Panc1 (cell line): ENCODE results near the gene ATM. TPM values are rescaled to one million over a fixed set of nuclear protein-coding genes. Genes with fewer than 3 reads are reported as not detected.

Experiments used
- ATAC-seq: fragments of 200-7000 bp; cut with Tn5 transposase; 2 replicates; pipeline ENCODE4 v1.9.1; 2020; ENCODE audit warnings: mild to moderate bottlenecking, moderate library complexity
- BruUV-seq: library from RNA; stranded (reverse); fragments of 400-500 nt; replicated peaks from 2 replicates; lab custom pipeline; 2021; lab: Mats Ljungman, UMichigan
- CTCF ChIA-PET: fragments of 300-600 bp; sonication (Branson Sonifier 250); formaldehyde crosslinking; loops from one replicate; lab custom pipeline; 2022; ENCODE audit warnings: antibody characterized with exemption; lab: Charles Lee
- POLR2A ChIA-PET: fragments of 300-600 bp; sonication (Branson Sonifier 250); formaldehyde crosslinking; loops from one replicate; lab custom pipeline; 2022; ENCODE audit warnings: antibody characterized with exemption; lab: Charles Lee
- DNase-seq: peaks from one replicate; pipeline ENCODE4 v3.0.0-alpha.2; 2010; ENCODE audit warnings: low read depth, low spot score
- H3K27ac ChIP-seq: 2 replicates; pipeline ENCODE4 v1.5.1; 2011; ENCODE audit warnings: mild to moderate bottlenecking, low read length, inconsistent platforms
- H3K27me3 ChIP-seq: fragments of 200-500 bp; sonication (Bioruptor generic); 2 replicates; pipeline ENCODE4 v1.6.0; 2014; ENCODE audit warnings: low read length, inconsistent platforms; ENCODE audit not compliant: control insufficient read depth, insufficient read depth
- H3K36me3 ChIP-seq: fragments of 200-500 bp; sonication (Bioruptor generic); 2 replicates; pipeline ENCODE4 v1.5.1; 2014; ENCODE audit warnings: inconsistent platforms, mild to moderate bottlenecking, low read length, moderate library complexity; ENCODE audit not compliant: control insufficient read depth, insufficient read depth
- H3K4me1 ChIP-seq: 2 replicates; pipeline ENCODE4 v1.5.1; 2011; ENCODE audit warnings: inconsistent platforms, mild to moderate bottlenecking, low read length, moderate library complexity; ENCODE audit not compliant: control insufficient read depth, insufficient read depth
- H3K4me3 ChIP-seq, 2 experiments: 2 replicates each; pipeline ENCODE4 v1.5.1; 2011 to 2012; ENCODE audit warnings: low read depth in 2 of 2, low read length in 2 of 2, mild to moderate bottlenecking in 2 of 2, inconsistent platforms in 1 of 2, moderate library complexity in 1 of 2
- H3K9me3 ChIP-seq: fragments of 200-500 bp; sonication (Bioruptor generic); 2 replicates; pipeline ENCODE4 v1.5.1; 2014; ENCODE audit warnings: low read depth, mild to moderate bottlenecking, inconsistent platforms, low read length, moderate library complexity; ENCODE audit not compliant: control insufficient read depth, insufficient read depth
- POLR2AphosphoS5 ChIP-seq: IDR thresholded peaks from 2 replicates; pipeline ENCODE4 v1.6.1; 2012; ENCODE audit warnings: mild to moderate bottlenecking, low read depth, low read length, moderate library complexity
- SIN3A ChIP-seq: IDR thresholded peaks from 2 replicates; pipeline ENCODE4 v1.6.1; 2012; ENCODE audit warnings: low read depth, mild to moderate bottlenecking, low read length, moderate library complexity, borderline replicate concordance; ENCODE audit not compliant: insufficient read depth
- TCF7L2 ChIP-seq: IDR thresholded peaks from 2 replicates; pipeline ENCODE4 v1.6.1; 2011; ENCODE audit warnings: mild to moderate bottlenecking, low read depth, low read length, inconsistent platforms
- in situ Hi-C: cut with HindIII; loops from 2 replicates; pipeline ENCODE4 v1.10.0; 2016; ENCODE audit warnings: low sequenced_read_pairs, low pct_unique_long_range_greater_than_20kb
- intact Hi-C: fragments of 100-400 bp; cut with micrococcal nuclease; formaldehyde crosslinking; loops from one replicate; pipeline ENCODE4 v1.10.0; 2022; ENCODE audit not compliant: unreplicated experiment
- total RNA-seq: library from RNA; stranded (reverse); gene quantifications from one replicate; pipeline ENCODE4 v1.2.1, GENCODE V29; 2021; ENCODE audit not compliant: unreplicated experiment
- TF ChIP-seq, protein P1 (sequence below): fragments of 450-650 bp; IDR thresholded peaks from 2 replicates; pipeline ENCODE4 v1.5.1; 2017; ENCODE audit warnings: mild to moderate bottlenecking
- TF ChIP-seq, protein P2 (sequence below), 2 experiments: IDR thresholded peaks; 2 replicates each; pipeline ENCODE4 v1.6.1; 2011 to 2012; ENCODE audit warnings: low read depth in 2 of 2, control low read depth in 1 of 2, low read length in 1 of 2, mild to moderate bottlenecking in 1 of 2, moderate library complexity in 1 of 2; ENCODE audit not compliant: insufficient read depth in 1 of 2

Gene ATM
- total RNA-seq, 1 experiment from 2014 or later = 95.6 TPM

DNA sequence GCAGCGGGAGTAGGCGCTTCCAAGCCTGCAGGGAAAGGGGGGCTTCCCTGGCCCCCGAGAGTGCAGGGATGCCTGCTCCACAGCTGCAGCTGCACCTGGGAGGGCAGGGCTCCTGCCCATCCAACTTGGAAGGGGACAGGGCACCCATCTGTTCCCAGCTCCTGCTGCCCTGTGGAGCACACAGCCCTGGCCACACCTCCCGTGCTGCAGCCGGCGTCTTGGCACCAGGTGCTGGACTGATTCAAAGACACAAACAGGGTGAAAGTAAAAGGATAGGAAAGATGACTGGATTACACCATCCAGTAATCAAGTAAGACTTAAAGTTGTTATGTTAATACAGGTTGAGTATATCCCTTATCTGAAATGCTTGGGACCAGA, 15.2 kb upstream of the ATM start:
- H3K4me1 ChIP-seq = no peaks in the 10 kb centered on the region
- in situ Hi-C loops = no loop called here
- TF ChIP-seq TCF7L2 = no peak
- no peak for TF ChIP-seq POLR2AphosphoS5
- TF ChIP-seq, protein P1, sequence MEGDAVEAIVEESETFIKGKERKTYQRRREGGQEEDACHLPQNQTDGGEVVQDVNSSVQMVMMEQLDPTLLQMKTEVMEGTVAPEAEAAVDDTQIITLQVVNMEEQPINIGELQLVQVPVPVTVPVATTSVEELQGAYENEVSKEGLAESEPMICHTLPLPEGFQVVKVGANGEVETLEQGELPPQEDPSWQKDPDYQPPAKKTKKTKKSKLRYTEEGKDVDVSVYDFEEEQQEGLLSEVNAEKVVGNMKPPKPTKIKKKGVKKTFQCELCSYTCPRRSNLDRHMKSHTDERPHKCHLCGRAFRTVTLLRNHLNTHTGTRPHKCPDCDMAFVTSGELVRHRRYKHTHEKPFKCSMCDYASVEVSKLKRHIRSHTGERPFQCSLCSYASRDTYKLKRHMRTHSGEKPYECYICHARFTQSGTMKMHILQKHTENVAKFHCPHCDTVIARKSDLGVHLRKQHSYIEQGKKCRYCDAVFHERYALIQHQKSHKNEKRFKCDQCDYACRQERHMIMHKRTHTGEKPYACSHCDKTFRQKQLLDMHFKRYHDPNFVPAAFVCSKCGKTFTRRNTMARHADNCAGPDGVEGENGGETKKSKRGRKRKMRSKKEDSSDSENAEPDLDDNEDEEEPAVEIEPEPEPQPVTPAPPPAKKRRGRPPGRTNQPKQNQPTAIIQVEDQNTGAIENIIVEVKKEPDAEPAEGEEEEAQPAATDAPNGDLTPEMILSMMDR = no peak
- no peak for TF ChIP-seq SIN3A
- TF ChIP-seq, protein P2, sequence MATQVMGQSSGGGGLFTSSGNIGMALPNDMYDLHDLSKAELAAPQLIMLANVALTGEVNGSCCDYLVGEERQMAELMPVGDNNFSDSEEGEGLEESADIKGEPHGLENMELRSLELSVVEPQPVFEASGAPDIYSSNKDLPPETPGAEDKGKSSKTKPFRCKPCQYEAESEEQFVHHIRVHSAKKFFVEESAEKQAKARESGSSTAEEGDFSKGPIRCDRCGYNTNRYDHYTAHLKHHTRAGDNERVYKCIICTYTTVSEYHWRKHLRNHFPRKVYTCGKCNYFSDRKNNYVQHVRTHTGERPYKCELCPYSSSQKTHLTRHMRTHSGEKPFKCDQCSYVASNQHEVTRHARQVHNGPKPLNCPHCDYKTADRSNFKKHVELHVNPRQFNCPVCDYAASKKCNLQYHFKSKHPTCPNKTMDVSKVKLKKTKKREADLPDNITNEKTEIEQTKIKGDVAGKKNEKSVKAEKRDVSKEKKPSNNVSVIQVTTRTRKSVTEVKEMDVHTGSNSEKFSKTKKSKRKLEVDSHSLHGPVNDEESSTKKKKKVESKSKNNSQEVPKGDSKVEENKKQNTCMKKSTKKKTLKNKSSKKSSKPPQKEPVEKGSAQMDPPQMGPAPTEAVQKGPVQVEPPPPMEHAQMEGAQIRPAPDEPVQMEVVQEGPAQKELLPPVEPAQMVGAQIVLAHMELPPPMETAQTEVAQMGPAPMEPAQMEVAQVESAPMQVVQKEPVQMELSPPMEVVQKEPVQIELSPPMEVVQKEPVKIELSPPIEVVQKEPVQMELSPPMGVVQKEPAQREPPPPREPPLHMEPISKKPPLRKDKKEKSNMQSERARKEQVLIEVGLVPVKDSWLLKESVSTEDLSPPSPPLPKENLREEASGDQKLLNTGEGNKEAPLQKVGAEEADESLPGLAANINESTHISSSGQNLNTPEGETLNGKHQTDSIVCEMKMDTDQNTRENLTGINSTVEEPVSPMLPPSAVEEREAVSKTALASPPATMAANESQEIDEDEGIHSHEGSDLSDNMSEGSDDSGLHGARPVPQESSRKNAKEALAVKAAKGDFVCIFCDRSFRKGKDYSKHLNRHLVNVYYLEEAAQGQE (IDR thresholded peaks at IDR 0.05; ENCODE audit: insufficient read depth in 1 of 2, low read depth in 2 of 2, low read length in 1 of 2) = no peak
- ATAC-seq (no peak), DNase-seq (no peak)
- POLR2A ChIA-PET = no interaction called here
- no peak overlapping the region for H3K27ac ChIP-seq
- no TSS peak for BruUV-seq
- peaks cover 24% of the 10 kb centered on the region for H3K9me3 ChIP-seq
- no peak overlapping the region for H3K4me3 ChIP-seq
- no peaks in the 10 kb centered on the region for H3K27me3 ChIP-seq
- intact Hi-C loops = no loop called here
- CTCF ChIA-PET = no interaction called here
- no peaks in the 10 kb centered on the region; the same call in 1 of the 2 replicates for H3K36me3 ChIP-seq

DNA sequence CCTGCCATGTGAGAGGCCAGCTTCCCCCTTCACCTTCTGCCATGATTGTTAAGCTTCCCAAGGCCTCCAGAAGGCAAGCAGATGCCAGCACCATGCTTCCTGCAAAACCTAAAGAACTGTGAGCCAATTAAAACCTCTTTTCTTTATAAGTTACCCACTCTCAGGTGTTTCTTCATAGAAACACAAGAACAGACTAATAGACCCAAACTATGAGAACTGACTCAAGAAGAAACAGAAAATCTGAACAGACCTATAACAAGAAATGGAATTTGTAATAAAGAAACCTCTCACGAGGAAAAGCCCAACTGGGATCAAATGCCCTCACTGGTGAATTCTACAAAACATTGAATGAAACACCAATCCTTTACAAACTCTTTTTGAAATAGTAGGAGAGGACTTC, 12.4 kb upstream of the ATM start:
- ATAC-seq (no peak), DNase-seq (no peak)
- Histone ChIP-seq H3K4me1 (no peaks in the 10 kb centered on the region), H3K27ac (no peak overlapping the region), H3K4me3 (no peak overlapping the region), H3K27me3 (no peaks in the 10 kb centered on the region), H3K9me3 (peaks cover 15% of the 10 kb centered on the region), H3K36me3 (no peaks in the 10 kb centered on the region)
- intact Hi-C loops = no loop called here
- CTCF ChIA-PET = no interaction called here
- in situ Hi-C loops = no loop called here
- TF ChIP-seq, protein P1 = no peak
- TF ChIP-seq, protein P2 (IDR thresholded peaks at IDR 0.05; ENCODE audit: insufficient read depth in 1 of 2, low read depth in 2 of 2, low read length in 1 of 2) = no peak
- TF ChIP-seq POLR2AphosphoS5 (no peak), TCF7L2 (no peak), SIN3A (no peak)
- no TSS peak for BruUV-seq
- POLR2A ChIA-PET = no interaction called here
